SK-N-SH treated with all-trans-retinoic acid at 6 μM for 48 hours (cell line): ENCODE data around the gene CAVIN2.

Experiments used
- ATAC-seq: fragments of 200-7000 bp; cut with Tn5 transposase; 3 replicates; pipeline ENCODE4 v1.9.1; 2020; ENCODE audit warnings: mild to moderate bottlenecking, moderate library complexity
- ARNTL ChIP-seq: fragments of 450-650 bp; formaldehyde crosslinking; IDR thresholded peaks from 2 replicates; pipeline ENCODE4 v1.5.0; 2020; ENCODE audit warnings: low read depth, mild to moderate bottlenecking, moderate library complexity, borderline replicate concordance
- BACH2 ChIP-seq: fragments of 250-450 bp; sonication (Bioruptor Pico); IDR thresholded peaks from 2 replicates; pipeline ENCODE4 v1.9.0; 2021; ENCODE audit warnings: mild to moderate bottlenecking, borderline replicate concordance
- CSDC2 ChIP-seq: fragments of 250-450 bp; sonication (Bioruptor Pico); IDR thresholded peaks from 2 replicates; pipeline ENCODE4 v1.5.0; 2020; ENCODE audit warnings: mild to moderate bottlenecking, moderate library complexity
- ISL1 ChIP-seq: fragments of 250-450 bp; sonication (Bioruptor Pico); IDR thresholded peaks from 2 replicates; pipeline ENCODE4 v2.1.2; 2022; ENCODE audit warnings: mild to moderate bottlenecking, moderate library complexity
- OSR1 ChIP-seq: fragments of 250-450 bp; sonication (Bioruptor Pico); IDR thresholded peaks from 2 replicates; pipeline ENCODE4 v1.8.0; 2022; ENCODE audit warnings: moderate library complexity, mild to moderate bottlenecking, inconsistent platforms
- PPARA ChIP-seq: fragments of 250-450 bp; sonication (Bioruptor Pico); IDR thresholded peaks from 2 replicates; pipeline ENCODE4 v1.5.0; 2020; ENCODE audit warnings: mild to moderate bottlenecking, borderline replicate concordance
- RARB ChIP-seq: fragments of 250-450 bp; sonication (Bioruptor Pico); IDR thresholded peaks from 2 replicates; pipeline ENCODE4 v1.8.0; 2021; ENCODE audit warnings: mild to moderate bottlenecking, moderate library complexity
- SNAI2 ChIP-seq: fragments of 250-450 bp; sonication (Bioruptor Pico); IDR thresholded peaks from 2 replicates; pipeline ENCODE4 v1.5.0; 2020; ENCODE audit warnings: mild to moderate bottlenecking, moderate library complexity
- TCF4 ChIP-seq: fragments of 250-450 bp; sonication (Bioruptor Pico); IDR thresholded peaks from 2 replicates; pipeline ENCODE4 v1.8.0; 2021; ENCODE audit warnings: mild to moderate bottlenecking, moderate library complexity, borderline replicate concordance
- TOX ChIP-seq: fragments of 250-450 bp; sonication (Bioruptor Pico); IDR thresholded peaks from 2 replicates; pipeline ENCODE4 v1.8.0; 2021; ENCODE audit warnings: mild to moderate bottlenecking, moderate library complexity, borderline replicate concordance
- ZC3H10 ChIP-seq: fragments of 250-450 bp; sonication (Bioruptor Pico); IDR thresholded peaks from 2 replicates; pipeline ENCODE4 v1.5.1; 2021; ENCODE audit warnings: mild to moderate bottlenecking, moderate library complexity
- ZFP3 ChIP-seq: fragments of 250-450 bp; sonication (Bioruptor Pico); IDR thresholded peaks from 2 replicates; pipeline ENCODE4 v1.5.0; 2020; ENCODE audit warnings: mild to moderate bottlenecking, moderate library complexity
- ZFP30 ChIP-seq: fragments of 450-650 bp; formaldehyde crosslinking; IDR thresholded peaks from 2 replicates; pipeline ENCODE4 v1.5.0; 2022; ENCODE audit warnings: mild to moderate bottlenecking, moderate library complexity
- ZNF565 ChIP-seq: fragments of 450-650 bp; formaldehyde crosslinking; conservative IDR thresholded peaks from 2 replicates; pipeline ENCODE4 v1.5.0; 2020; ENCODE audit warnings: low read depth, mild to moderate bottlenecking, moderate library complexity
- ZNF8 ChIP-seq: fragments of 450-650 bp; formaldehyde crosslinking; IDR thresholded peaks from 2 replicates; pipeline ENCODE4 v1.5.0; 2020; ENCODE audit warnings: mild to moderate bottlenecking, moderate library complexity
- TF ChIP-seq, protein P1 (sequence below): fragments of 250-450 bp; sonication (Bioruptor Pico); IDR thresholded peaks from 2 replicates; pipeline ENCODE4 v1.5.0; 2020; ENCODE audit warnings: mild to moderate bottlenecking, moderate library complexity
- TF ChIP-seq, protein P2 (sequence below): fragments of 250-450 bp; sonication (Bioruptor Pico); IDR thresholded peaks from 2 replicates; pipeline ENCODE4 v1.8.0; 2021; ENCODE audit warnings: low read depth, mild to moderate bottlenecking, moderate library complexity, borderline replicate concordance
- TF ChIP-seq, protein P3 (sequence below): fragments of 250-450 bp; sonication (Bioruptor Pico); IDR thresholded peaks from 2 replicates; pipeline ENCODE4 v1.8.0; 2020; ENCODE audit warnings: mild to moderate bottlenecking, moderate library complexity, borderline replicate concordance

The CAVIN2 gene

DNA sequence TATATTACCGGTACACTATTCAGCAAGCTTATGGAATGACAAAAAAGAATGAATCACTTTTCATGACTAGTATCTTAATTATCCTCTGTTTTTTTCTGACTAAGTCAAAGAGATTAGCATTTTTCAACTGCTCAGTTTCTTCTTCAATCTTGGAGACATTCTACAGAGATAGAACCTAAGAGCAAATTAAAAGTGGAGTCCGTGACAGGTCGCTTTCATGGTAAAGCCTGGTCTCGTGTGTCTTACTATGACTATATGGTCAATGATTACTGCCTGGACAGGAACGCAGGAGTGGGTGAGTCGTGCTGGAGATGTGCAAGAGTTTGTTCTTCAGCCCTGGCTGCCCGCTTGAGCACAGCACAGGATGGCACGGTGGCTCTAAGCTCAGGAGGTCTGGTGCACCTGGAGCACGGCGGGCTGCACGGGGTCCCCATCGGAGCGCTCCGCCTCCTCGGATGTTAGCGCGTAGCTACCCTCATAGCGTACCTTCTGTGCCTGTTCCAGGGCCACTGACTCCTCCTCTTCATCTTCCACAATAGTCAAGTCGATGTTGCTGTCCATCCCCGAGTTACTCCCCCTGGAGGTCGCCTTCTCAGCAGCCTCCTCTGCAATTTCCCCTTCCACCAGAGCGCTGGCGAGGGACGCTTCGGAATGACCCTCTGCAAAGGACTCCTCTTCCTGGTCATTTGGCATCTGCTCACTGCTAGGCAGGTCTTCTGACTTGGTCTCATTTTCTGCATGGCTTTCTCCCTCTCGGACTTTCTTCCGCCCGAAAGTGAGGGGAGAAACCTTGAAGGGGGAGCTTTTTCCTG, 11.1 kb downstream of the CAVIN2 start:
- ATAC-seq: peak; percentile 85
- TF ChIP-seq, protein P1, sequence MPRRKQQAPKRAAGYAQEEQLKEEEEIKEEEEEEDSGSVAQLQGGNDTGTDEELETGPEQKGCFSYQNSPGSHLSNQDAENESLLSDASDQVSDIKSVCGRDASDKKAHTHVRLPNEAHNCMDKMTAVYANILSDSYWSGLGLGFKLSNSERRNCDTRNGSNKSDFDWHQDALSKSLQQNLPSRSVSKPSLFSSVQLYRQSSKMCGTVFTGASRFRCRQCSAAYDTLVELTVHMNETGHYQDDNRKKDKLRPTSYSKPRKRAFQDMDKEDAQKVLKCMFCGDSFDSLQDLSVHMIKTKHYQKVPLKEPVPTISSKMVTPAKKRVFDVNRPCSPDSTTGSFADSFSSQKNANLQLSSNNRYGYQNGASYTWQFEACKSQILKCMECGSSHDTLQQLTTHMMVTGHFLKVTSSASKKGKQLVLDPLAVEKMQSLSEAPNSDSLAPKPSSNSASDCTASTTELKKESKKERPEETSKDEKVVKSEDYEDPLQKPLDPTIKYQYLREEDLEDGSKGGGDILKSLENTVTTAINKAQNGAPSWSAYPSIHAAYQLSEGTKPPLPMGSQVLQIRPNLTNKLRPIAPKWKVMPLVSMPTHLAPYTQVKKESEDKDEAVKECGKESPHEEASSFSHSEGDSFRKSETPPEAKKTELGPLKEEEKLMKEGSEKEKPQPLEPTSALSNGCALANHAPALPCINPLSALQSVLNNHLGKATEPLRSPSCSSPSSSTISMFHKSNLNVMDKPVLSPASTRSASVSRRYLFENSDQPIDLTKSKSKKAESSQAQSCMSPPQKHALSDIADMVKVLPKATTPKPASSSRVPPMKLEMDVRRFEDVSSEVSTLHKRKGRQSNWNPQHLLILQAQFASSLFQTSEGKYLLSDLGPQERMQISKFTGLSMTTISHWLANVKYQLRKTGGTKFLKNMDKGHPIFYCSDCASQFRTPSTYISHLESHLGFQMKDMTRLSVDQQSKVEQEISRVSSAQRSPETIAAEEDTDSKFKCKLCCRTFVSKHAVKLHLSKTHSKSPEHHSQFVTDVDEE: no peak
- TF ChIP-seq ZFP3 (CRISPR knock-in tag) (no peak), ZNF565 (CRISPR knock-in tag) (no peak)
- TF ChIP-seq, protein P2, sequence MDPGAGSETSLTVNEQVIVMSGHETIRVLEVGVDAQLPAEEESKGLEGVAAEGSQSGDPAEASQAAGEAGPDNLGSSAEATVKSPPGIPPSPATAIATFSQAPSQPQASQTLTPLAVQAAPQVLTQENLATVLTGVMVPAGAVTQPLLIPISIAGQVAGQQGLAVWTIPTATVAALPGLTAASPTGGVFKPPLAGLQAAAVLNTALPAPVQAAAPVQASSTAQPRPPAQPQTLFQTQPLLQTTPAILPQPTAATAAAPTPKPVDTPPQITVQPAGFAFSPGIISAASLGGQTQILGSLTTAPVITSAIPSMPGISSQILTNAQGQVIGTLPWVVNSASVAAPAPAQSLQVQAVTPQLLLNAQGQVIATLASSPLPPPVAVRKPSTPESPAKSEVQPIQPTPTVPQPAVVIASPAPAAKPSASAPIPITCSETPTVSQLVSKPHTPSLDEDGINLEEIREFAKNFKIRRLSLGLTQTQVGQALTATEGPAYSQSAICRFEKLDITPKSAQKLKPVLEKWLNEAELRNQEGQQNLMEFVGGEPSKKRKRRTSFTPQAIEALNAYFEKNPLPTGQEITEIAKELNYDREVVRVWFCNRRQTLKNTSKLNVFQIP: no peak

DNA sequence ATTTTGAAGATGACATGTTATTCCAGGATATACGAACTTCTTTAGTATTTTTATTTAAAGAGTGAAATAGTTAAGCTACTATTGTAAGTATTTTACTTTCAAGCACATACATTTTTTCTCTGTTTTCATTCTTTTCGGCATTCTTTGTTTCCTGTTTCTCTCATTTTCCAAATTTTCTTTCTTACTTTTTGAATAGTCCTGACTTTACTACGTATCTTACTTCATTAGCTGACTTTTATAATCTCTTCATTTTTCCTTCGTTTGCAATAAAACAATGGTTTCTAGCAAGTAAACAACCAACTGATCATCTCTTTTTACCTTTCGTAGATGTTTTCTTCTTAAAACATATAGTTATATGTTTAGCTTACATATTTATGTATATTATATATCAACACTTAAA, 11.8 kb downstream of the CAVIN2 start:
- TF ChIP-seq CSDC2 (CRISPR knock-in tag): no peak
- TF ChIP-seq, protein P2: no peak
- TF ChIP-seq, protein P1: no peak
- TF ChIP-seq ZFP3 (CRISPR knock-in tag): no peak
- TF ChIP-seq ZFP30 (CRISPR knock-in tag): no peak
- no peak for TF ChIP-seq ARNTL (CRISPR knock-in tag)
- TF ChIP-seq ZNF8 (CRISPR knock-in tag): no peak
- TF ChIP-seq TCF4: no peak
- no peak for TF ChIP-seq TOX (CRISPR knock-in tag)
- no peak for TF ChIP-seq BACH2 (CRISPR knock-in tag)
- TF ChIP-seq ISL1 (CRISPR knock-in tag): no peak
- no peak for TF ChIP-seq RARB
- TF ChIP-seq ZC3H10 (CRISPR knock-in tag): no peak
- no peak for TF ChIP-seq OSR1 (CRISPR knock-in tag)
- TF ChIP-seq SNAI2 (CRISPR knock-in tag): no peak
- TF ChIP-seq, all 23 proteins: peak for 0
- no peak for ATAC-seq

DNA sequence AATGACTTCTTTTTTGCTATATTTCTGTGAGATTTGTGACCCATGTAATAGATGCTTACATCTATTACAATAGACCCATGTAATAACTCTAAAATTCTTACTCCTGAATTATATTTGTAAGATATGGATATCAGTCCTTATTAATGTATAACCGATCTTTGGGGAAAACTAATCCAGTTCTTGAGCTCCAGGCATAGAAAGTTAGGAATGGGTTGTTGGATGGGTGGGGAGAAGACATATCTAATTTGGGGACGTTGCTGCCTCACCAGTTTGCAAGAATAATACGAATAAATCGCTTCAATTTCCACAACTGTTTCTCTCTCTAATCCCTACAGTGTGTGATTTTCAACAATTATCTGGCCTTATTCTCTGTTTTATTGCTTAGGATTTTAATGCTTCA, 13.5 kb downstream of the CAVIN2 start:
- TF ChIP-seq, protein P3, sequence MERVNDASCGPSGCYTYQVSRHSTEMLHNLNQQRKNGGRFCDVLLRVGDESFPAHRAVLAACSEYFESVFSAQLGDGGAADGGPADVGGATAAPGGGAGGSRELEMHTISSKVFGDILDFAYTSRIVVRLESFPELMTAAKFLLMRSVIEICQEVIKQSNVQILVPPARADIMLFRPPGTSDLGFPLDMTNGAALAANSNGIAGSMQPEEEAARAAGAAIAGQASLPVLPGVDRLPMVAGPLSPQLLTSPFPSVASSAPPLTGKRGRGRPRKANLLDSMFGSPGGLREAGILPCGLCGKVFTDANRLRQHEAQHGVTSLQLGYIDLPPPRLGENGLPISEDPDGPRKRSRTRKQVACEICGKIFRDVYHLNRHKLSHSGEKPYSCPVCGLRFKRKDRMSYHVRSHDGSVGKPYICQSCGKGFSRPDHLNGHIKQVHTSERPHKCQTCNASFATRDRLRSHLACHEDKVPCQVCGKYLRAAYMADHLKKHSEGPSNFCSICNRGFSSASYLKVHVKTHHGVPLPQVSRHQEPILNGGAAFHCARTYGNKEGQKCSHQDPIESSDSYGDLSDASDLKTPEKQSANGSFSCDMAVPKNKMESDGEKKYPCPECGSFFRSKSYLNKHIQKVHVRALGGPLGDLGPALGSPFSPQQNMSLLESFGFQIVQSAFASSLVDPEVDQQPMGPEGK (CRISPR knock-in tag): no peak
- no peak for TF ChIP-seq ISL1 (CRISPR knock-in tag)
- TF ChIP-seq BACH2 (CRISPR knock-in tag): no peak
- TF ChIP-seq SNAI2 (CRISPR knock-in tag): no peak
- no peak for TF ChIP-seq CSDC2 (CRISPR knock-in tag)
- TF ChIP-seq ZC3H10 (CRISPR knock-in tag): no peak
- TF ChIP-seq OSR1 (CRISPR knock-in tag): no peak
- no peak for TF ChIP-seq ZNF8 (CRISPR knock-in tag)
- TF ChIP-seq PPARA (CRISPR knock-in tag): no peak
- TF ChIP-seq, protein P2: no peak
- TF ChIP-seq ZFP3 (CRISPR knock-in tag): no peak
- no peak for TF ChIP-seq TCF4
- TF ChIP-seq RARB: no peak
- TF ChIP-seq, protein P1: no peak
- TF ChIP-seq TOX (CRISPR knock-in tag): no peak
- ATAC-seq: no peak
